GM11168 (cell line): ENCODE data around the gene SPPL2B.

ENCODE experiments used
- in situ Hi-C: fragments of 300-500 bp; cut with MboI; formaldehyde crosslinking; loops from one replicate; pipeline ENCODE4 v1.12.0; 2022; ENCODE audit warnings: low sequenced_read_pairs; ENCODE audit not compliant: unreplicated experiment

Gene SPPL2B

DNA sequence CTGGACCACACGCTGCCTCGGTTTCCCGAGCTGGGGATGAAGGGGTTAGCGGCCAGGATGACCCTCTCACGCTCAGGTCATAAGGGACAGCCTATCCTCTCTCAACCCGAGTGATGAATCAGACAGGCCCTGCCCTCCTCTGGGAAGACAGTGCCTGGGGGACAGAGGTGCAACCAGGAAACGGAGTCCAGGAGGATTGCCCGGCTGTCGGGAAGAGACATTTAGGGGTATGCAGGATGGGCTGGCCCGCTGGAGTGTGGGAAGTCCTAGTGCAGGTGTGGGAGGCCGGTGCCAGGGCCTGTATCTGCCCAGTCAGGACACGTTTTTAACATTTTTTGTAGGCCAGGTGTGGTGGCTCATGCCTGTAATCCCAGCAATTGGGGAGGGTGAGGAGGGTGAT lies 8.4 kb upstream of the SPPL2B start:
- in situ Hi-C loops, result no loop called here

DNA sequence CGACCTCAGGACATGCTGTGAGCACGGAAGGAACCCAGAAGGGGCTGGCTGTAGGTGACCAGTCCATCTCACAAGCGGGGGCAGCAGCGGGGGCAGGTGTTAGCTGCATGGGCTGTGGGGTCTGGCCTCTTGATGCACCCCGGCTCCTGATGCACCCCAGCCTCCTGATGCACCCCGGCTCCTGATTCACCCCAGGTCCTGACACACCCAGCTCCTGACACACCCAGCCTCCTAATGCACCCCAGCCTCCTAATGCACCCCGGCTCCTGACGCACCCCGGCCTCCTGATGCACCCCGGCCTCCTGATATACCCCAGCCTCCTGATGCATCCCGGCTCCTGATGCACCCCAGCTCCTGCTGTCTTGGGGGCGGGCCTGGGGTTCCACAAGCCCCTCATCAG lies 7.5 kb upstream of the SPPL2B start:
- in situ Hi-C loops, result no loop called here

DNA sequence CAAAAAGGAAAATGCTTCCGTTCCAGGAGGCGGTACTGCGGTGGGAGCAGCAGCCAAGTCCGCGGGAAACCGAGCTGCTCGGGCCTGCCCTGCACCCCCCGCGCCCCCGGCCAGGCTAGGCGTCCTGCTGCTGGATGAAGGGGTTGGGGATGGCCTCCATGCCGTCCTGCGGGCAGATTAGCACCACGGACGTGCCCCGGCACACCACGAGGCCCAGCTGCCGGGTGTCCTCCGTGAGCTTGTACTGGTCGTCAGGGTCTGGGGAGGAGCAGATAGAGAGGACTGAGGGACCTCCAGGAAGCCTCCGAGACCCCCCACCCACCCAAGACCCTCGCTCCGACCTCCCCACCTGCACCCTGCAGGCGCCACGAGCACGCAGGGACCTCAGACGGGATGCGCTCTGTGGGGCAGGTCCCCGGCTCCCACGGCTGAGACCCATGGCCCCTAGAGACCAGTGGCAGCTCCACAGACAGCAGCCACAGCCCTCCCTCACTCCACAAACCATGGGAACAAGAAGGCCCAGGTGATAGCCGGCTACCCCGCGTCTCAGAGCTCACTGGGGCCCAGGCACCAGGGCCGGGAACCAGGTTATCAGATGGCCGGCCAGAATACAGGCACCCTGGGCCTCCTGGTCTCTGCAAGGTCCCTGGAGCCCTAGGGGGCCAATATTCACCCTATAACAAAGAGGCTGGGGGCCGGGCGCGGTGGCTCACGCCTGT lies 6.8 kb upstream of the SPPL2B start:
- in situ Hi-C loops, result no loop called here

DNA sequence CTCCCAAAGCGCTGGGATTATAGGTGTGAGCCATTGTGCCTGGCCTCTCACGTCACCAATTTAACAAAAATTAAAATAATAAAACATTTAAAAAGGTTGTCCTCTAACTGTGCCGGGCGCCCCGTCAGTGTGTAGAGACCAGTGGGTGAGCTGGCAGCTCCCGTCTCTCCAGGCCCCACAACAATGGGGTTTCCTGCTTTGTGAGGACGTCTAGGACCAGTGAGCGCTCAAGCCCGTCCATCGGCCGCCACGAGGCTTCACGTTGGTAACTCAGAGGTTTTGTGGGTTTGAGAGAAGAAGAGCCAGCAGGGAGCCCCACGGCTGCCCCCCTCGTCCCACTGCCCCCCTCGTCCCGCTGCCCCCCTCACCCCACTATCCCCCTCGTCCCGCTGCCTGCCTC lies 4.8 kb upstream of the SPPL2B start:
- in situ Hi-C loops, result no loop called here

- in situ Hi-C loops, result no loop called here
Measured at GRCh38 chr19:2324220-2324948, 4.1 kb upstream of the SPPL2B start.

DNA sequence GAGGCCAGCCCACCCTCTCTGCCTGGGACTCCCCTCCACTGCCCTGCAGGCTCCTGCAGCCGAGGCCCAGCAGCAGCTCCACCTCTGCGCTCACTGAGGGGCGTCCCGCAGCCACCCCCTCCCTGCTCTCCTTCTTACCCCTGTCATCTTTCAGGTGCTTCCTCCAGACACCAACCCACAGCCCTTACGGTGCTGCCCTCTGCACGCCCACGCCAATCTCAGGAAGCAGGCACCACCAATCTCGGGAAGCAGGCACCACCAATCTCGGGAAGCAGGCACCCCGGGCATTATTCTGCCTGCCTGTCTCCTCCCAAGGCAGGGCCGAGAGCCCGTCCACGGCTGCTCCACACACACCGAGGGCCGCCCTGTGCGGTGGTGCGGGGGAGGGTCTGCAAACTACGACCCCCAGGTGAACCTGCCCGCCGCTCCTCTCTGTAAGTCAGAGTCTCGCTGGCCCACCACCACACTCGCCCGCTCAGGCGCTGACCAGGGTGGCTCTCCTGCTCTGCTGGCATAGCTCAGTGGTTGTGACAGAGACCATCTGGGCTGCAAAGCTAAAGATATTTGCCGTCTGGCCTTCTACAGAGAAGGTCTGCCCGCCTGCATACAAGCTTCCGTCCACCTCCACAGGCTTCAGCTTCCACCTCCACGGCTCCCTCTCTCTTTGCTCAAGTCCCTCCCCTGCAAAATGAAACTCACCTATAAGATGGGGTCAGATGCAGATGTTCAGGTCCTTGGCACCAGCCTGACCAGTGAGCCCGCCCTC lies 3.0 kb upstream of the SPPL2B start:
- in situ Hi-C loops, result no loop called here

DNA sequence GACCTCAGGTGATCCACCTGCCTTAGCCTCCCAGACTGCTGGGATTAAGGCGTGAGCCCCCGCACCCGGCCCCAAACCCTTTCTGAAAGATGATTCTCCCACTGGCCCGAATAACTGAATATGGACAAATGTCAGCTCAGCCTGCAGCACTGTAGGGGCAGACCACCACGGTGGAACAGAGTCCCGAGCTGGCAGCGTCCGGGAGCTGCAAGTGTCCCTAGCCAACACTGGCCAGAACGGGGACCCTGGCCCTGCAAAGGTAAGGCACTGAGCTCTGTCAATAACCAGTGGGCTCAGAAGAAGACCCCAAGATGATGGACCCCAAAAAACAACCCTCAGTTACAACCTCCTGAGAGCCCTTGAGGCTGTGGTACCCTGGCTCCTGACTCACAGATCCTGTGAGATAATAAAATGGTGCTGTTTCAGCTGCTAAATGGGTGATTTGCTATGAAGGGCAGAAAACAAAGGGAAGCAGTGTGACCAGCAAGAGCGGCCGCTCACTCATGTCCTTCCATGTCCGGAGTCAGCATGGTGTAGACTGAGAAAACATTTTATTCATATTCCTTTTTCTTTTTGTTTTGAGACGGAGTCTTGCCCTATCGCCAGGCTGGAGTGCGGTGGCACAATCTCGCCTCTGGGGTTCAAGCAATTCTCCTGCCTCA lies 1.7 kb upstream of the SPPL2B start:
- in situ Hi-C loops, result no loop called here

GRCh38 chr19:2327773-2328400 lies 597 bp upstream of the SPPL2B start:
- in situ Hi-C loops, result no loop called here

- in situ Hi-C loops, result no loop called here
Measured at GRCh38 chr19:2329149-2329478, 630 bp downstream of the SPPL2B start.

GRCh38 chr19:2329501-2329916 lies 1.0 kb downstream of the SPPL2B start:
- in situ Hi-C loops, result no loop called here

DNA sequence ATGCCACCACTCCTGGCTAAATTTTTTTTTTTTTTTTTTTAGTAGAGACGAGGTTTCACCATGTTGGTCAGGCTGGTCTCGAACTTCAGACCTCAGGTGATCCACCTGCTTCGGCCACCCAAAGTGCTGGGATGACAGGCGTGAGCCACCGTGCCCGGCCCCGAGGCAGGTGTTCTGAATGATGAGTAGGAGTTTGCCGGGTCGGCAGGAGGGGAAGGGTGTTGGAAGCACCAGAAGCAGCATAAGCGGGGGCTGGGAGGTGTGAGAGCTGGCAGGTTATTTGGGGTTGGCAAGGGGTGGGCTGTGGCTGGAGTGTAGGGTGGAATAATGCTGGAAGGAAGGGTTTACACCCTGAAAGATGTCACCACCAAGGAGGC lies 1.8 kb downstream of the SPPL2B start:
- in situ Hi-C loops, result no loop called here

DNA sequence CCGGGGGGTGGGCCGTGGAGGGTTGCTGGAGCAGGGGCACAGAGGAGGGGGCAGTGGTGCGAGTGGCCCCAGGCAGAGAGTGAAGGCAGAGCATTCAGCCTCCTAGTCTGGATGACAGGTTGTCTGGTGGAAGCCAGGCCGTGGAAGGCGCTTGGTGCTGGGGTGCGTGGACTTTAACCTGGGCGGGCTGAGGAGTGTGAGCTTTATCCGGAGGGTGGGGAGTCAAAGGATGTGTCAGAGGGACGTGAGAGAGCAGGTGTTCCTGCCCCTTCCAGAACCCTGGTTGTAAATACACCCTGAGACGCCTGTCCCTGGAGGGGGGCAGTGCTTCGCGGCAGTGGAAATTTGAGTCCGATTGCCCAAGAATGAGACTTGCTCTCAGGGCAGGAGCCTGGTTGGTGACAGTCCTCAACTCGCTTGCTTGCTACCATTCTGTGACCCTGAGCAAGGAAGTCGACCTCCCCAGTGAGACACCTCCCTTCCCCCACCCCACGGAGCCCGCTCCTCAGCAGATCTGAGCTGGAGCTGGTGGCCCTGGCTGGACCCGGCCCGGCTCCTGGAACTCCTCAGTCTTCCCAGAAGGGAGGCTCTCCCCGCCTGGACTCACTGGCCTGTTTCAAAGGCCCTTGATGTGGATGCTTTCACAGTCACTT lies 2.3 kb downstream of the SPPL2B start:
- in situ Hi-C loops, result no loop called here

GRCh38 chr19:2331601-2332246 lies 3.2 kb downstream of the SPPL2B start:
- in situ Hi-C loops, result no loop called here

- in situ Hi-C loops, result no loop called here
Measured at GRCh38 chr19:2332341-2333026, 4.0 kb downstream of the SPPL2B start.

GRCh38 chr19:2333027-2333806 lies 4.7 kb downstream of the SPPL2B start:
- in situ Hi-C loops, result no loop called here

DNA sequence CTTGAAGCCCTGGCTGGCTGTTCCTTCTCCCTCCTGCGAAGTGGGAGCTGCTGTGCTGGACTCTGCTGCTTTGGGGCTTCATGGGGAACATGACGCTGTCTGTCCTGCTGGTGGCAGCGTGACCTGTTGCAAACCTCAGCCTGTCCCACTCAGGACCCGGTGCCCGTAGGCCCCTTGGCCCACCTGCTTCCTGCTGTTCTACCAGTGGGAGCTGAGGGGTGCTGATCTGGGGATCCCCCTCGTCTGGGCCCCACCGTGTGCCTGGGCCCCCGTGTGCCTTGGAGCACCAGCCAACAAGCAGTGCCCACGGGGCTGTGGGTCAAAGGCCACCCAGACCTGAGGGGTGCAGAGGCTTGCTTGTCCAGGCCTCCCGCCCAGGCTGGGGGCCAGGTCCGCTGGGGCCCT lies 5.3 kb downstream of the SPPL2B start:
- in situ Hi-C loops, result no loop called here

DNA sequence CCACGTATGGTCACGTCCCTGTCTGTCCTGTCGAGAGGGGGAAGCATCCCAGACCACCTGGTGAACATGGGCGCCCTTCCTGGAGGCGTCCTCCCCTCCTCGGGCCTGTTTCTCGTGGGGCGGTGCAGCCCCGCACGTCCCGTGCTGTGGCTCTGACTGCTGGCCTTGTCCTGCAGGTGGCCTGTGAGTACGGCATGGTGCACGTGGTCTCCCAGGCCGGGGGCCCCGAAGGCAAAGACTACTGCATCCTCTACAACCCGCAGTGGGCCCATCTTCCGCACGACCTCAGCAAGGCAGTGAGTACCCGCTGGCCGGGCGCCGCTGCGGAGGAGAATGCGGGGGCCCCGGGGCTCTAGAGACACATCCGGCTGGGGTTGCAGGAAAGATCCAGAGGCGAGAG lies 5.9 kb downstream of the SPPL2B start:
- in situ Hi-C loops, result no loop called here
